Measurements from ENCODE around the gene C5orf34.
"Not testable (repeated sequence)": the region's sequence is repeated elsewhere in the genome, so short reads cannot be mapped to it uniquely, and the experiment has no call there.

The C5orf34 gene

GRCh38 chr5:43514471-43514815 is 505 bp downstream of the C5orf34 start:
- DNase-seq (ENCODE audit: insufficient read length, low spot score), result no peak
- no peak for TF ChIP-seq CTCF (IDR thresholded peaks at IDR 0.05; ENCODE audit: insufficient read depth, missing control alignments)
- FAIRE-seq, result no peak

- FAIRE-seq (no peak), DNase-seq (ENCODE audit: insufficient read length, low spot score) (no peak)
- TF ChIP-seq CTCF (IDR thresholded peaks at IDR 0.05; ENCODE audit: insufficient read depth, missing control alignments), result no peak
Observed at GRCh38 chr5:43514025-43514424, 923 bp downstream of the C5orf34 start.

GRCh38 chr5:43511062-43511461 is 3.9 kb downstream of the C5orf34 start:
- DNase-seq (ENCODE audit: insufficient read length, low spot score); FAIRE-seq: not testable (repeated sequence)

GRCh38 chr5:43498581-43498980 is 16.4 kb downstream of the C5orf34 start:
- FAIRE-seq (no peak), DNase-seq (ENCODE audit: insufficient read length, low spot score) (no peak)
- TF ChIP-seq CTCF (IDR thresholded peaks at IDR 0.05; ENCODE audit: insufficient read depth, missing control alignments), result no peak

GRCh38 chr5:43497311-43498104 is 17.4 kb downstream of the C5orf34 start:
- DNase-seq (ENCODE audit: insufficient read length, low spot score) (no peak), FAIRE-seq (no peak)
- TF ChIP-seq CTCF (IDR thresholded peaks at IDR 0.05; ENCODE audit: insufficient read depth, missing control alignments), result no peak

GRCh38 chr5:43491326-43491725 is 23.6 kb downstream of the C5orf34 start:
- FAIRE-seq (no peak), DNase-seq (ENCODE audit: insufficient read length, low spot score) (no peak)
- no peak for TF ChIP-seq CTCF (IDR thresholded peaks at IDR 0.05; ENCODE audit: insufficient read depth, missing control alignments)

- FAIRE-seq, result no peak
- DNase-seq (ENCODE audit: insufficient read length, low spot score), result no peak
- no peak for TF ChIP-seq CTCF (IDR thresholded peaks at IDR 0.05; ENCODE audit: insufficient read depth, missing control alignments)
Observed at GRCh38 chr5:43486353-43486752, 28.6 kb downstream of the C5orf34 start.

Measured in D721Med (cell line).